H4 (cell line): ENCODE measurements around the gene CSMD2. TPM values are rescaled to one million over a fixed set of nuclear protein-coding genes. Genes with fewer than 3 reads are reported as not detected.

Experiments
- DNase-seq: peaks from one replicate; pipeline ENCODE4 v3.0.0-alpha.2; 2015; ENCODE audit warnings: low spot score
- total RNA-seq: library from RNA; depleted of rRNA; stranded (reverse); fragments of >200 nt; shearing (Covaris generic); gene quantifications from 2 replicates; pipeline ENCODE4 v1.2.3, GENCODE V29; 2014

Gene CSMD2
- total RNA-seq, 1 experiment from 2014 or later = not detected

- DNase-seq = no peak
Measured at GRCh38 chr1:33860671-33861070, 304.4 kb downstream of the CSMD2 start.

DNA sequence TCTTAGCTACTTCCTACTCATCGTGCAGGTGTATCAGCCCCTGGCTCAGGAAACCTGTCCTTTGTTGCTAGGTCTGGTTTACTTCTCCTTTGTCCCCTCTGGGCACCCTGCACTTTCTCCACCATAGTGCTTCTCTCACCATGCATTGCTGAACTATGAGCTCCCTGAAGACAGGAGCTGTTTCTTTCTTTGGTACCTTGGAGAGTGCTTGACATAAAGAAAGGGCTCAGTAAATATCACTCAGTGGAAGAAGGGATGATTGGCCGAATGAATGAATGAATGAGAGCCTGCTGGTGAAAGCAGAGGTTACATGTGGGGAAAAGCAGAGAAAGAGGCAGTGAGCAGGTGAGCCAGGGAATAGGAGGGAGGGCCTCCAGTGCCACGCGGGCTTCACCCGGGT, 310.9 kb downstream of the CSMD2 start:
- no peak for DNase-seq

DNA sequence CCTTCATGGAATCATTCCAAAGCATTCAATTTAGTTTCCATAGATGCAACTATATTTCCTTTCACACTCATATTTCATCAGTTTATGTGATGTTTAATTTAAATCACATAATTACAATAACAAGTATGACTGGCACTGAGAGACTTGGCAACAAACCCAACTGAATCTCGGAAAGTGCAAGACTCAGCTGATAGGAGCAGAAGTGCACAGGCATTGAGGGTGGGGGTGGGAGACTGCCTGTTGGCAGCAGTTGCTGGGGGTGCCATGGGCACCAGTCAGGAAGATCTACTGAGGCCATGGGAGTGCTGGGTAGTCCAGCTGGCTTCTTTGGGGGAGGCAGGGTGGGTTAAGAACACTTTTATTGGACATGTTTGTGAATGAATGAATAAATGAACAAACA, 311.6 kb downstream of the CSMD2 start:
- no peak for DNase-seq

- no peak for DNase-seq
Measured at GRCh38 chr1:33852711-33853110, 312.3 kb downstream of the CSMD2 start.

DNA sequence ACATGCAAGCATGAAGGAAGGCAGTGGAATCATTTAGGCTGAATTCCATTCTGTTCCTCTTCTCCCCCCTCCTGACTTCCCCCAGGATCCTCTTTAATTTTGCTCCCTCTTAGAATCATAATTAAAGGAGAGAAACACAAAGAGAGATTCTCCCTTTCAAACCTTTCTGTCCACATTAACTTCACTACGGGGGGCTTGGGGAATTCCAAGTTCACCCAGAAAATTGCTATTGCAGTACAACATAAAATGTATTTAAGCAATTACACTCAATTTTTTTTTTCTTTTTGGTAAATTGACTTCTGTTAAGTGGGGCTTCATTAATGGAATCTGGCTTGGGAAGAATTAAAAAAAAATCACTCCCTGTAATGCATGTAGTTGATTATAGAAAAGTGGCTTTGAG, 314.5 kb downstream of the CSMD2 start:
- DNase-seq = no peak

DNA sequence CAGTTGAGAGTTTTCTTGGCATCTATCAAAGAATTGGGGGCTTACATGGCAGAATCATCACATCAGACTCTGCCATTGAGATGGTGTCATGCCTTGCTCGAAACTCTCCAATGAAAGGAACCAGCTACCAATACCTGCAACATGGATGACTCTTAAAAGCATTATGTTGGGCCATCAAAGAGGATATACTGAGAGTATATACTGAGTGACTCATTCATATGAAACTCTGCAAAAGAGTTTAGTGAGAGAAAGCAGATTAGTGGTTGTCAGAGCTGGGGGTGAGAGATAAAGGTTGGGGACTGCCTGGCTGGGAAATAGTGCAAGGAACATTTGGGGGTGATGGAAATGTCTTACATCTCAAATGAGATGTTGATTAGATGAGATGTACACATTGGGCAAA, 315.8 kb downstream of the CSMD2 start:
- no peak for DNase-seq

DNA sequence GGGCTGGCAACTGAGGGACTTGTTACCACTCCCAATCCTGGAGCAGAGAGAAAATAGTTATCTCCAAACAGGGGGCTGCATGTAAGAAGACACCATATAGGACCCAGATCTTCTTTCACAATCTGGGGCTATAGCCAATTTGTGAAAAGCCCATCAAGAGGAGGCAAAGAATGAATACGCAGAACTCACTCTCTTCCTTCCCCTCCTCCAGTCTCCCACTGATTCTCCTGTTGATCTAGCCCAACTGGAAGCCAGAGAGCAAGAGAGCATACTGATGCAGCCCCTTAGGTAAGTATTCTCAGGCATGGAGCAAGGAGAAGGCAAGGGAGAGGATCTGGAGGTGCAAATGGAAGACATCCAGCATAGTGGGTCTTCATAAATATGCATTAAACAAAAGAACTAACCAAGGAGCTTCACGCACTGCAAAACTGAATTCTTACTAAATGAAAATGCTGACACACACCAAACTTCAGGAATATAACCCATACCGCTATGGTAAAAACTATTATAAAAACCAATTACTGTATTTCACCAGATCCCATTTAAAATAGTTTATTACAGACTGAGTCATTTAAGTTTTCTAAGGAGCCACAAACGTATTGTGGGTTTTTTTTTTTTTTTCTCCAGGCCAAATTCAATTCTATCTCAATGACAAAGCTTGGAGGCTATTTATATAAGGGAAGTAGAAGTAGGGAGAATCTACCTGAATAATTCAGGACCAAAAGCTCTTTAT, 316.7 kb downstream of the CSMD2 start:
- DNase-seq = no peak

- no peak for DNase-seq
Measured at GRCh38 chr1:33846861-33847260, 318.2 kb downstream of the CSMD2 start.

DNA sequence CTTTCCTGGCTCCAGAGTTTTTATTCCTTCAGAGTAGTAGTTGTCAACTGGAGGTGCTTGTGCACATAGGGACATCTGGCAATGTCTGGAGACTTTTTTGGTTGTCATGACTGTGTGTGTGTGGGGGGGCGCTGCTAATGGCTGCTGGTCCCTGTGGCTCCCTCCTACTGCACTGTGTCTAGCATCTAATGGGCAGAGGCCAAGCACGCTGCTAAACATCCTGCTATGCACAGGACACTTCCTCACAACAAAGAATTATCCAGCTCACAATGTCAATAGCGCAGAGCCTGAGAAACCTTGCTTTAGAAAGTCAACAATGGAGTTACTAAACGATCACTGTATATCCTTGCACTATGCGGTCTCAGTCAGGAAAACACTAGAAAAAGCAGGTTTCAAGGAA, 320.9 kb downstream of the CSMD2 start:
- no peak for DNase-seq

DNA sequence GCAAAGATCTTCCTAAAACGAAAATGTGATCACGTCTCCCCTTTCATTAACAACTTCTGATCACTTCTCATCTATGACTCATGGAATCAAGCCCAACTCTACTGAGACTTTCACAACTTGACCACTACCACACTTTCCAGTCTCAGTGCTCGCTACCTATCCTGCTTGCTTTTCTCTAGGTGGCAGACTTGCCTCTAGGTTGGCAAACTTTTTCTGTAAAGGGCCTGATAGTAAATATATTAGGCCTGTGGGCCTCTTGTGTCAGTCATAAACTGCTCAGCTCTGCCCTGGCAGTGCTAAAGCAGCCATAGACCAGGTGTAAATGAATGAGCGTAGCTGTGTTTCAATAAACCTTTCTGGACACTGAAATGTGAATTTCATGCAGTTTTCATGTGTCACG, 322.7 kb downstream of the CSMD2 start:
- no peak for DNase-seq

GRCh38 chr1:33841494-33841893, 323.5 kb downstream of the CSMD2 start:
- no peak for DNase-seq

DNA sequence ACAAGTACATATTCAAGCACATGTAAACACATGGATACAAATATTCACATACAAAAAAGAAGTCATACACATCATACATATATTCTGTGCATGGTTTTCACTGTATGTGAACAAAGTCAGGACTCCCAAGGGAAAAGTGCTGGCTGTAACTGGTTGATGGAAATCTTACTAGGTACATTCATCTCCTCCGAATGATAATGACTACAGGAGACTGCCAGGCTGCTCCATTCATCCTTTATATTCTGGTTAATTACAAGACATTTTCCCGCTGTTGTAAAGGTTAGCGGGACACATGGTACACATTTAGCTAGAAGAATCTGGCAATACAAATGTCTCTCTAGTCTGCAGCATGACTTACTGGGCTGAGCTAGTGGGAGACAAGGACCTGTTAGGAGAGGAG, 327.4 kb downstream of the CSMD2 start:
- no peak for DNase-seq

GRCh38 chr1:33836911-33837310, 328.1 kb downstream of the CSMD2 start:
- no peak for DNase-seq

GRCh38 chr1:33828654-33829053, 336.4 kb downstream of the CSMD2 start:
- DNase-seq = no peak

- no peak for DNase-seq
Measured at GRCh38 chr1:33828059-33828458, 337.0 kb downstream of the CSMD2 start.

DNA sequence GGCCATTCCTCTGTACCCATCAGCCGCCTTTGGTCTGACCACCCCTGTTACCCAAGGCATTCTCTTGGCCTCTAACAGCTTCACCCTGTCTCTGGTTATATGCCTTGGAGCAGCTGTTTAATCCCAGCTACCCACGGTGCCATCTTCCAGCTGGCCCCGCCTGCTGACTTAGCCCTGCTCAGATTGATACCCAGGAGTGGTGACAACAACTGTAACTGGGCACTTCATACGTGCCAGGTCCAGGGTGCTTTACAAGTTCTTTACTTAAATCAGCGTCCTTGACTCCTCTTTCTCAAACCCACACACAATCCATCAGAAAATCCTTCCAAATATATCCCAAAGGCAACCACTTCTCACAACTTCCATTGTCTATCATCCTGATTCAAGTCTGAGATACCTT, 338.3 kb downstream of the CSMD2 start:
- no peak for DNase-seq

DNA sequence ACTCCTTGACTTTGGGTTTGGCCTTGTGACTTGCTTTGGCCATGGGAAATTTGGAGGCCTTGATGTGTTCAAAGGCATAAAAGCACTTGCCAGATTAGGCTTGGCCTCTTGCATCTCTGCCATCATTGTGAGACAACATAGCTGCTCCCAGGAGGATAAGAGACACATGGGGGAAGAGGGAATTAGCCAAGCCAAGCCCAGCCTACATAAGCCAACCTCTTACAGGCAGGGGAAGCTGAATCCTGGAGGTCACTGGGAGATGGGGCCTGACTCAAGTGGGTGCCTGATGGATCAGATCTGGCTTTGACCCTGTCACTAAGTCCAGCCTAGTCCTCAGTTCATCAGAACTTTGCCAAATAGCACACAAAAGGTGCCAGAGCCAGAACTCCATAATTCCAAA, 338.7 kb downstream of the CSMD2 start:
- DNase-seq = no peak

- no peak for DNase-seq
Measured at GRCh38 chr1:33825506-33825905, 339.5 kb downstream of the CSMD2 start.

DNA sequence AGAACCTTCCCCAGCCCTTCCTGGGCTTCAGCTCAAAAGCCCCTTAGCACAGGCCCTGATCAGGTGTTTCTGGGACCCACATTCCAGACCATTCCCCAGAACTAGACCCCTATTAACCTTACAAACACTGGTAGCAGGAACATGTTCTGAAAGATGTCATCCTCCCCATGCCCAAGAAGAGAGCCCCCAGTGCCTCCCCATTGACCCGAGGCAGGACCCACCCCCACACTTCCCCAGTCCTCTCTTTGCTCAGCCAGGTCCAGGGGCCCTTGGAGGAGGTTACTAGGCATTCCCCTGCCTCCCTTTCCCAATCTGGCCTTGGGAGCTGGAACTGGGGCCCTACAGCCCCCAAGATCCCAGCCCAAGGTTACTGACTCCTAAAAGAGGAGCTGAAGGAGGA, 340.1 kb downstream of the CSMD2 start:
- DNase-seq = no peak

DNA sequence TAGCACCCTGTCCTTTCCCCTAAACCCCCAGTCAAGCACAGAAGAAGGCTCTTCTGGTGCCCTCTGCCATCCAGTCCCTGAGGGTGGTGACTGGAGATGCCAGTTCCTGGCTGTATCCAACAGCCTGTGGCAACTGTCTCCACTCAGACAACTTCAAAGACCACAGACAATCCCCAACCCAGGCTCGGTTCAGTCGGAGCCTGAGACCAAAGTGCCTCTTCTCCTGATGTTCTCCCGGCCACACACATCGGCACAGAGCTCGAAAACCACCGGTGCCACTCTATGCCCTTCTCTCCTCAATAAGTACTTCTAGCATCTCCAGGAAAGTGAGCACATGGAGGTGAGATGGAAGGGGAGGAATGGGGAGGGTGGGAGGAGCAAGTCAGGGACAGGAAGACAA, 340.7 kb downstream of the CSMD2 start:
- no peak for DNase-seq

- DNase-seq = no peak
Measured at GRCh38 chr1:33823830-33824229, 341.2 kb downstream of the CSMD2 start.

DNA sequence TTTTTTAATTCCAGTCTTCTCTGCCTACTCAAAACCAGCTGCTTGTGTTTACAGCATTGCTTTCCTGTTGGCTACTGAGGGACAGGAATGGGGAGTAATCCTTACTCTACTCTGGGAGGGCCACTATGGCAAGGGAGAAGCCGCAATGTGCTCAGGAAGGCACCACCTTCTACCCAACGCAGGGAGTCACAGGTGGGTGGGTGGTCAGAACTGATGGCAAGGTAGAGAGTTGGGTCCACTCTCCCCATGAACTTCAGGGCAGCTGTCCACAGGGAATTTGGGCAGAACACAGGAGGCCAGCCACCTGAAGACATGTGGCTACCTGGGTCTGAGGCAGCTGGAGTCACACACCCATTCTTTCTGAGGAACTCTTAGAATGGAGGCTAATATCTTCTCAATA, 341.6 kb downstream of the CSMD2 start:
- no peak for DNase-seq

GRCh38 chr1:33822396-33822795, 342.6 kb downstream of the CSMD2 start:
- DNase-seq = no peak

DNA sequence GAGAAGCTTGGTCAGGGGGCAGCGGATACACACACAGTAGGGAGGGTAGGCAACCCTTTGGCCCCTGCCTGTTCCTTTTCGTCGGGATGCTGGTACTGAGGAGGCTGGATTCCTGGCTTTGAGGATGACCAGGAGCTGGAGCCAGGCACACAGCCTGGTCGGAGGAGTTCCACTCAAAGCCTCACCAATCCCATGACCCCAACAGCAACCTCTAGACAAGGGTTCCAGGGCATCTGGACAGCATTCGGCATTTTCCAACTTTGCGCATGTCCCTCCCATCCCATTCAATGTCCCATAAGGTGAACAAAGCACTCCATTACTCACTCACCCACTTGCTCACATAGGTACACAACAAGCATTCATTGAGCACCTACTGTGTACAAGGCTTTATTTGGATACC, 343.7 kb downstream of the CSMD2 start:
- DNase-seq = no peak
